ENCODE results near the gene MLLT10. TPM values are rescaled to one million over a fixed set of nuclear protein-coding genes. Genes with fewer than 3 reads are reported as not detected.

Gene MLLT10
- total and polyA plus RNA-seq, 2 experiments from 2014 or later = 16.8 to 34.9 TPM

DNA sequence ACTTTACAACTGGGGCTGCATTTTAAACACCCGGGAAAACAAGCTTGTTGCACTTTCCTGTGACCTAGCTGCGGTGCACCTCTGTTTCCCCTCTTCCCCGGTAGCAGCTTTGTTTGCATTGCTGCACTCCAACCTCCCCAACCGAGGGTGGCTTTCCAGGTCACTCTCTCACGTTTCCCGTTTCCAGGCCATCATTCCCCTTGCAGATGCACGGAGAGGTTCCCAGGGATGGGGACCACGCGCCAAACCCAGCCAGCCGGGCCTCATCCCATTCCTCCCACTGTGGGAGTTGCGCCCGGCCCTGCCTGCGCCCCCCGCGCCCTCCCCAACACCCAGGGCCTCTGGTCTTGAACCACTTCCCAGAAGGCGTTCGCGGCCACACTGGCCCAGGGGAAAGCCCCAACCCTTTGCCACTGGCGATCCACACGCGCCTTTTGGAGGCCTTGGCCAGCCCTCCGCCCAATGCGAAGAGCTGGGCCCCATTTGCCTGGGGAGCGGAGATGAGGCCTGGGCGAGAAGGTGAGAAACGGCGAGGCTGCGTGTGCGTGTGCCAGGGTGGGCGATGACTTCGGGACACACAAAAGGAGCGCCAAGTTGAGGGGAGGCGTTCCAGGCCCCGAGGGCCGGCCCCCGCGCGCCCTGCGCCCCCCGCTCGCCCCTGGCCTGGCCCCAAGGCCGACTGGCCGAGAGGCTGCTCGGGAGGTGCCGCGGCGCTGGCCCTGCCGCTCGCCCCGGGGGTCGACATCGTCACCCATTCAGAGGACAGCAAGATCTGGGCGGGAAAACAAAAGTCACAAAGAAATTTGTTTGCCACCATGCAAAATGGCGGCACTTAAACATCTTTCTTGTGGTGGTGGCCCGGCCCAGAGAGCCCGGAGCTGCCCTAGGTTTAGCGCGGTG is 24.4 kb upstream of the MLLT10 start:
- Histone ChIP-seq H3K4me2 (peak overlapping the region; percentile 87), H3K36me3 (replicated peaks; ENCODE audit: insufficient read depth, low read depth) (no peaks in the 10 kb centered on the region), H2AFZ (peak overlapping the region; percentile 86), H3K4me1 (ENCODE audit: insufficient read depth) (peaks cover 61% of the 10 kb centered on the region), H3K27ac (peak overlapping the region; percentile 72), H3K4me3 (peak overlapping the region; percentile 33), H3K9me3 (ENCODE audit: low read depth) (no peaks in the 10 kb centered on the region), H3K27me3 (peaks cover 26% of the 10 kb centered on the region), H3K79me2 (peaks cover 45% of the 10 kb centered on the region), H3K9me2 (replicated peaks; ENCODE audit: insufficient read depth) (no peaks in the 10 kb centered on the region), H4K20me1 (ENCODE audit: insufficient read depth, poor library complexity, severe bottlenecking) (no peaks in the 10 kb centered on the region)
- DNase-seq (ENCODE audit: low spot score) = no peak
- WGBS (ENCODE audit: low lambda C conversion rate, missing lambda C conversion rate) = 49% methylated on average over 55 of the region's 58 CpGs
- no peak for TF ChIP-seq EZH2phosphoT487 (IDR thresholded peaks at IDR 0.05; ENCODE audit: low read depth, severe bottlenecking, unreplicated experiment)
- TF ChIP-seq EZH2 (IDR thresholded peaks at IDR 0.05; ENCODE audit: borderline replicate concordance) = peak; percentile 24

DNA sequence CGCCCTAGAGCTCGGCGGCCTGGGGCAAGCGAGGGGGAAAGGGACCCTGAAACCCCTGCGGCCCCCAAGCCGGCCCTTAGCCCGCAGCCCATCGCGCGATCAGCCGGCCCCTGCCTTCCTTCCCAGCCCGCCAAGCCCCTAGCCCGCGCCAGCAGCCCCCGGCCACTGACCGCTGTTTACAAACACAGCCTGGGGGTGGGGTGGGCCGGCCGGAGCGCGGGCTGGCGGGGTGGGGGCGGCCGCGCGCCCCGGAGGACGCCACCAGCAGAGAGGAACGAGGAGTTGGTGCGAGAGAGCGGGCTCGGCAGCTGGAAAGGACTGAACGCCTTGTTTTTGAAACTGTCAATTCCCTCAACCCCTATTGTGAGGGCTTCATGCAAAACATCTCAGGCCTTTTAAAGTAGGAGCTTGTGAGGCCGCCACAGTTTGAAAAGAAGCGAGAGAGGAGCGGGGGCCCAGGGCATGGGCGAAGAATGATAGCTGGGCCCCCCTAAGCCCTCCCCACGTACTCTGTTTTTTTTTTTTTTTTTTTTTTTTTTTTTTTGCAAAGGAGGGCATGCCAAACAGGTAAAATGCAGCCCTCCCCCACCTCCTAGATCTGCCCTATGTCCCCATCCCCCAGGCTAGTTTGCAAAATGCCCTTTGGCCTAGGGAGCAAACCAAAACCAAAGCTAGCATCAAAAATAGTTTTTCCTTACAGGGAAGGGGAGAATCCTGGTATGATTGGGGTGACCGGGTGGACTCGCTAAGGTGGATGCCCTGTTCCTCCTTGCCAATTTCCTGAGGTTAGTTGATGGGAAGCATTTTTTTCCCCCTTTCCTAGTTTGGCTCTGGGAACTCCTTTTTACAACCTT is 23.6 kb upstream of the MLLT10 start:
- H2AFZ ChIP-seq = peak overlapping the region; percentile 86
- H3K36me3 ChIP-seq (replicated peaks; ENCODE audit: insufficient read depth, low read depth) = no peaks in the 10 kb centered on the region
- H3K9me2 ChIP-seq (replicated peaks; ENCODE audit: insufficient read depth) = no peaks in the 10 kb centered on the region
- no peaks in the 10 kb centered on the region for H4K20me1 ChIP-seq (ENCODE audit: insufficient read depth, poor library complexity, severe bottlenecking)
- H3K4me1 ChIP-seq (ENCODE audit: insufficient read depth) = peaks cover 65% of the 10 kb centered on the region
- H3K79me2 ChIP-seq = peaks cover 53% of the 10 kb centered on the region
- DNase-seq (ENCODE audit: low spot score) = no peak
- TF ChIP-seq EZH2phosphoT487 (IDR thresholded peaks at IDR 0.05; ENCODE audit: low read depth, severe bottlenecking, unreplicated experiment) = no peak
- TF ChIP-seq, protein P1, sequence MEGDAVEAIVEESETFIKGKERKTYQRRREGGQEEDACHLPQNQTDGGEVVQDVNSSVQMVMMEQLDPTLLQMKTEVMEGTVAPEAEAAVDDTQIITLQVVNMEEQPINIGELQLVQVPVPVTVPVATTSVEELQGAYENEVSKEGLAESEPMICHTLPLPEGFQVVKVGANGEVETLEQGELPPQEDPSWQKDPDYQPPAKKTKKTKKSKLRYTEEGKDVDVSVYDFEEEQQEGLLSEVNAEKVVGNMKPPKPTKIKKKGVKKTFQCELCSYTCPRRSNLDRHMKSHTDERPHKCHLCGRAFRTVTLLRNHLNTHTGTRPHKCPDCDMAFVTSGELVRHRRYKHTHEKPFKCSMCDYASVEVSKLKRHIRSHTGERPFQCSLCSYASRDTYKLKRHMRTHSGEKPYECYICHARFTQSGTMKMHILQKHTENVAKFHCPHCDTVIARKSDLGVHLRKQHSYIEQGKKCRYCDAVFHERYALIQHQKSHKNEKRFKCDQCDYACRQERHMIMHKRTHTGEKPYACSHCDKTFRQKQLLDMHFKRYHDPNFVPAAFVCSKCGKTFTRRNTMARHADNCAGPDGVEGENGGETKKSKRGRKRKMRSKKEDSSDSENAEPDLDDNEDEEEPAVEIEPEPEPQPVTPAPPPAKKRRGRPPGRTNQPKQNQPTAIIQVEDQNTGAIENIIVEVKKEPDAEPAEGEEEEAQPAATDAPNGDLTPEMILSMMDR (IDR thresholded peaks at IDR 0.05; ENCODE audit: poor library complexity) = no peak
- peak; percentile 25 for TF ChIP-seq EZH2 (IDR thresholded peaks at IDR 0.05; ENCODE audit: borderline replicate concordance)
- H3K27ac ChIP-seq = peak overlapping the region; percentile 72
- H3K4me3 ChIP-seq = peak overlapping the region; percentile 33
- H3K9me3 ChIP-seq (ENCODE audit: low read depth) = no peaks in the 10 kb centered on the region
- 13% methylated on average over 34 of the region's 39 CpGs for WGBS (ENCODE audit: low lambda C conversion rate, missing lambda C conversion rate)
- H3K4me2 ChIP-seq = peak overlapping the region; percentile 87
- peaks cover 33% of the 10 kb centered on the region for H3K27me3 ChIP-seq

- Histone ChIP-seq H3K36me3 (replicated peaks; ENCODE audit: insufficient read depth, low read depth) (no peaks in the 10 kb centered on the region), H3K27ac (peak overlapping the region; percentile 72), H2AFZ (no peak overlapping the region), H4K20me1 (ENCODE audit: insufficient read depth, poor library complexity, severe bottlenecking) (no peaks in the 10 kb centered on the region), H3K4me1 (ENCODE audit: insufficient read depth) (peaks cover 58% of the 10 kb centered on the region), H3K4me3 (no peak overlapping the region), H3K4me2 (peak overlapping the region; percentile 87), H3K79me2 (peaks cover 60% of the 10 kb centered on the region), H3K9me2 (replicated peaks; ENCODE audit: insufficient read depth) (no peaks in the 10 kb centered on the region), H3K9me3 (ENCODE audit: low read depth) (no peaks in the 10 kb centered on the region), H3K27me3 (peaks cover 39% of the 10 kb centered on the region)
- 75% methylated on average over 2 of the region's 2 CpGs for WGBS (ENCODE audit: low lambda C conversion rate, missing lambda C conversion rate)
- TF ChIP-seq EZH2phosphoT487 (IDR thresholded peaks at IDR 0.05; ENCODE audit: low read depth, severe bottlenecking, unreplicated experiment) = peak; percentile 17
- TF ChIP-seq EZH2 (IDR thresholded peaks at IDR 0.05; ENCODE audit: borderline replicate concordance) = no peak
- DNase-seq (ENCODE audit: low spot score) = no peak
Observed at GRCh38 chr10:21511095-21511570, 22.9 kb upstream of the MLLT10 start.

DNA sequence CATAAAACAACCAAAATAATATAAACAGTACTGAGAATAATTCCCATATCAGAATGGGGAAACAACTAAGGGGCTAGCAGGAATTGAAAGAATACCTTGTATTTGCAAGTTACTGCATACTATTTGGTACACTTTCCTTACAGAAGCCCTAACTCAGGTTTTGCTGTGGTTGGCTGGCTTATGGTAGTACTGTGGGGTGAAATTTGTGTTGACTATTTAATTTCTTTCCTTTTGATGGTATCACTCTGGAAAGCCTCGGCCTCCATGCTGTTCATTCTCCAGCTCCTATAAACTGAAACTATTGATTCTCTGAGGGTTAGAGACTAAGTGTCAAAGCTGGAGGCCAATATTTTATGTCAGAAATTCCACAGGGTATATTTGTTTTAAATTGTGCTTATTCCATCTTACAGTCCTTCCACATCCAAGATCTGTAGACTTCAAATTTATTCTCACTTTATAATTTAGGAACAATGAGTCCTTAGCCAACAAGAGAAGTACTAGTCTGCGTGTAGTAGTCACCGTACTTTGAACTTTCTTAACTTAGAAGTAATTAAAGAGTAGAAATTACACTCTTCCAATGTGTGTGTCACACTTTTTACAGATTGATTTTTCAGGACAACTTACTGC is 22.0 kb upstream of the MLLT10 start:
- no peak for DNase-seq (ENCODE audit: low spot score)
- Histone ChIP-seq H3K9me3 (ENCODE audit: low read depth) (no peaks in the 10 kb centered on the region), H2AFZ (peak overlapping the region; percentile 43), H3K27me3 (peaks cover 33% of the 10 kb centered on the region), H3K9me2 (replicated peaks; ENCODE audit: insufficient read depth) (no peaks in the 10 kb centered on the region), H4K20me1 (ENCODE audit: insufficient read depth, poor library complexity, severe bottlenecking) (no peaks in the 10 kb centered on the region), H3K4me3 (no peak overlapping the region), H3K79me2 (peaks cover 64% of the 10 kb centered on the region), H3K36me3 (replicated peaks; ENCODE audit: insufficient read depth, low read depth) (no peaks in the 10 kb centered on the region), H3K27ac (peak overlapping the region; percentile 72), H3K4me2 (peak overlapping the region; percentile 87), H3K4me1 (ENCODE audit: insufficient read depth) (peaks cover 50% of the 10 kb centered on the region)
- TF ChIP-seq EZH2 (IDR thresholded peaks at IDR 0.05; ENCODE audit: borderline replicate concordance) = no peak
- no peak for TF ChIP-seq EZH2phosphoT487 (IDR thresholded peaks at IDR 0.05; ENCODE audit: low read depth, severe bottlenecking, unreplicated experiment)
- TF ChIP-seq, protein P1 (IDR thresholded peaks at IDR 0.05; ENCODE audit: poor library complexity) = no peak
- WGBS (ENCODE audit: low lambda C conversion rate, missing lambda C conversion rate) = 65% methylated on average over 3 of the region's 3 CpGs

Data from hepatocyte (in vitro differentiated cells).